Mucosa of descending colon (tissue), 3 donors: ENCODE data around the gene CYB5R2. TPM values are rescaled to one million over a fixed set of nuclear protein-coding genes. Genes with fewer than 3 reads are reported as not detected.

Experiments used
- ATAC-seq: fragments of 200-7000 bp; cut with Tn5 transposase; one replicate; pipeline ENCODE4 v1.9.1; 2020; ENCODE audit warnings: mild to moderate bottlenecking, moderate library complexity
- DNase-seq, 3 donors: peaks; one replicate each; pipeline ENCODE4 v3.0.0-alpha.2; 2020
- H3K36me3 ChIP-seq: fragments of 200-600 bp; one replicate; pipeline ENCODE4 v1.8.0; 2021; ENCODE audit warnings: low read depth, mild to moderate bottlenecking
- H3K4me1 ChIP-seq: fragments of 200-600 bp; one replicate; pipeline ENCODE4 v1.8.0; 2021; ENCODE audit warnings: low read depth, mild to moderate bottlenecking
- H3K4me3 ChIP-seq: fragments of 200-600 bp; one replicate; pipeline ENCODE4 v1.8.0; 2021; ENCODE audit warnings: mild to moderate bottlenecking
- H3K9me3 ChIP-seq: fragments of 200-600 bp; one replicate; pipeline ENCODE4 v1.8.0; 2021; ENCODE audit warnings: mild to moderate bottlenecking
- intact Hi-C, 2 donors: fragments of 100-400 bp; cut with DNase I in 1 of 2; cut with micrococcal nuclease in 1 of 2; formaldehyde crosslinking; loops; one replicate each; pipeline versions ENCODE4 v1.11.0 to v1.11.1; 2022; cut with DNase I, micrococcal nuclease
- total RNA-seq, 3 donors: library from RNA; stranded (reverse); fragmentation: NEBNext Ultra II Directional in 2 of 3; extraction: Animal tissue kit (Norgen Biotek cat#: 25700) in 2 of 3; gene quantifications; one replicate each; pipeline versions ENCODE4 v1.2.1 to v1.2.4, GENCODE V29; 2021 to 2023
- TF ChIP-seq, protein P1 (sequence below): fragments of 200-600 bp; IDR thresholded peaks from one replicate; pipeline ENCODE4 v1.8.0; 2022; ENCODE audit warnings: antibody characterized with exemption, mild to moderate bottlenecking
- donor health status: DM: no; HTN: no; CAD: no; lungs with moderate emphysema.
- donor health status: DM: no; HTN: no; CAD: no.
- donor health status: DM: no; HTN: yes; CAD: no.

Gene CYB5R2
- total RNA-seq, 3 donors from 2014 or later, result 2.3 to 7.0 (median 6.3) TPM

DNA sequence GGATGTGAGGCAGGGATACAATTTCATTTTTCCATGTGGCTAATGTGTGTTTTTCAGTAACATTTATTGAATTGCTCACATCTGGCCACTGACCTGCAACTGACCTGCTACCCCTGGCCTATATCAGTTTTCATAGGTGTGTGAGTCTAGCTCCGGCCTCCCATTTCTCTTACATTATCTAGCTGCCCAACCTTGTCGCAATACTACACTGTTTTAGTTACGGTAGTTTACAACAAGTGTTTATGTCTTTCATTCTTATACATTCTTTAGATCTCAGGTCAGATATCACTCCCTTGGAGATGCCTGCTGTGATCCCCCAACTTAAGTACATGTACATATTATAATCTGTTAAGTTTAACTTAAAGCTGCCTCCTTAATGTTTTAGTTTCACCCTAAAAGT lies 2.3 kb upstream of the CYB5R2 start:
- Histone ChIP-seq H3K4me3 (no peak overlapping the region), H3K9me3 (no peaks in the 10 kb centered on the region), H3K4me1 (peaks cover 5% of the 10 kb centered on the region), H3K36me3 (no peaks in the 10 kb centered on the region)
- intact Hi-C loops, result no loop called here
- DNase-seq (no peak), ATAC-seq (no peak)
- TF ChIP-seq, protein P1, sequence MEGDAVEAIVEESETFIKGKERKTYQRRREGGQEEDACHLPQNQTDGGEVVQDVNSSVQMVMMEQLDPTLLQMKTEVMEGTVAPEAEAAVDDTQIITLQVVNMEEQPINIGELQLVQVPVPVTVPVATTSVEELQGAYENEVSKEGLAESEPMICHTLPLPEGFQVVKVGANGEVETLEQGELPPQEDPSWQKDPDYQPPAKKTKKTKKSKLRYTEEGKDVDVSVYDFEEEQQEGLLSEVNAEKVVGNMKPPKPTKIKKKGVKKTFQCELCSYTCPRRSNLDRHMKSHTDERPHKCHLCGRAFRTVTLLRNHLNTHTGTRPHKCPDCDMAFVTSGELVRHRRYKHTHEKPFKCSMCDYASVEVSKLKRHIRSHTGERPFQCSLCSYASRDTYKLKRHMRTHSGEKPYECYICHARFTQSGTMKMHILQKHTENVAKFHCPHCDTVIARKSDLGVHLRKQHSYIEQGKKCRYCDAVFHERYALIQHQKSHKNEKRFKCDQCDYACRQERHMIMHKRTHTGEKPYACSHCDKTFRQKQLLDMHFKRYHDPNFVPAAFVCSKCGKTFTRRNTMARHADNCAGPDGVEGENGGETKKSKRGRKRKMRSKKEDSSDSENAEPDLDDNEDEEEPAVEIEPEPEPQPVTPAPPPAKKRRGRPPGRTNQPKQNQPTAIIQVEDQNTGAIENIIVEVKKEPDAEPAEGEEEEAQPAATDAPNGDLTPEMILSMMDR, result no peak

DNA sequence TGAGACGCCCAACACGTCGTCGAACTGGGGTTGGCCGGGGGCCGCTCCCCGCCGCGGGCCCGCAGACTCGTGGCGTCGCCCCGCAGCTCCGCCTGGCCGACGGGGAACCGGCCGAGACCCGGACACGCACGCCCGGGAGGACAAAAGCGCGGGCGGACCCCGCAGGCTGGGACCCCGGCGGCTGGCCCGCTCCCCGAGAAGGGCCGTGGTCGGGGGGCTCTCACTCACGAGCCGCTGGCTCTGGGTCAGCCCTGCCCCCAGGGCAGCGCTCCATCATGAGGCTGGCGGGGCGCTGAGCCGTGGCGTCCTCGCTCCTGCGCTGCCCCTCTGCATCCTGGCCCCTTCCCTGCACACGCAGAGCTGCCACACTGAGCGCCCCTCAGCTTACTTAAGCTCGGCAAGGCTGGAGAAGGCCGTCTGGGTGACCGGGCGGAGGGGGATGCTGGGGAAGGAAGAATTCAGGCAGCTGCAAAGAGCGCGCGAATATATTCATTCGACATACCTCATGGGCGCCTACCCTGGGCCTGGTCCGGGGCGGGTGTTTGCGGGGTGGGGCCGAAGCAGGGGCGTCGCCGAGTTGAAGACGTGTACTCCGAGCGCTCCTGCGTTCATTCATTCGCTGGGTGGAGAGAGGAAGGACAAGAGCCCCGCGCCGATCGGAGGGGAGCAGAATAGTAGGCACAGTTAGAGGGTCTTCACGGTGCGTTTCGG lies 579 bp upstream of the CYB5R2 start:
- H3K4me3 ChIP-seq, result peak overlapping the region; percentile 21
- intact Hi-C loops, result no loop called here
- H3K4me1 ChIP-seq, result peaks cover 5% of the 10 kb centered on the region
- no peaks in the 10 kb centered on the region for H3K36me3 ChIP-seq
- DNase-seq, result peak; percentile 77 to 83 (median 77)
- TF ChIP-seq, protein P1, result no peak
- H3K9me3 ChIP-seq, result no peaks in the 10 kb centered on the region
- ATAC-seq, result peak; percentile 86

DNA sequence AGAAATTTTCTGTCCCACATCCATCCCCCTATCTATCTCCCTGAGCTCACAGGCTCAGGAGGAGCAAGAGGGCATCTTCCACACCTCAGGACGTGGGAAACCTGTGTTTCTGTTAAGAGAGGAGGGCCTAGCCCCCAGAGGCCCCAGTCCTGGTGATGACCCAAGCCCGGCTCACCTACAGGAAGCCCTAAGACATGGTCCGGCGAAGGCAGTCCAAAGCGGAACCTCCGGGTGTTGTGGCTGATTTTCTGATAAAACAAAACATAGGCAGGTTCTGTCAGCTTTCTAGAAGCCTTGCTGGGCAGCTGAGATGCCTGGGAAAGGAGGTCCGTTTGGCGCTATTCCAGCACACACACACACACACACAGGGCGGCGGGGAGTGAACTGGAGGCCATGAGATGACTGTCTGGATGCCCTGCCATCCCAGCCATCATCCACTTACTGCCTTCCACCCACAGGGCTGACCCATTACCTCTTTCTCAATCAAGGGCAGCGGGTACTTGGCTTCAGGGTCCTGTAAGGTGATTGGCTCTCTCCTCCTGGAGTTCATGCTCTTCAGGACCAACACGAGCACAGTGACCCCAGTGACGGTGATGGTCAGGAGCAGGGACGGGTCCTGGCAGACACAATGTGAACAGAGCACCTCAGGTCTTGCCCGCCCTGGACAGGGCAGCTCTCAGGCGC lies 882 bp downstream of the CYB5R2 start:
- H3K4me3 ChIP-seq, result no peak overlapping the region
- DNase-seq (no peak), ATAC-seq (no peak)
- no peaks in the 10 kb centered on the region for H3K9me3 ChIP-seq
- H3K4me1 ChIP-seq, result peaks cover 5% of the 10 kb centered on the region
- TF ChIP-seq, protein P1, result no peak
- intact Hi-C loops, result no loop called here
- no peaks in the 10 kb centered on the region for H3K36me3 ChIP-seq

DNA sequence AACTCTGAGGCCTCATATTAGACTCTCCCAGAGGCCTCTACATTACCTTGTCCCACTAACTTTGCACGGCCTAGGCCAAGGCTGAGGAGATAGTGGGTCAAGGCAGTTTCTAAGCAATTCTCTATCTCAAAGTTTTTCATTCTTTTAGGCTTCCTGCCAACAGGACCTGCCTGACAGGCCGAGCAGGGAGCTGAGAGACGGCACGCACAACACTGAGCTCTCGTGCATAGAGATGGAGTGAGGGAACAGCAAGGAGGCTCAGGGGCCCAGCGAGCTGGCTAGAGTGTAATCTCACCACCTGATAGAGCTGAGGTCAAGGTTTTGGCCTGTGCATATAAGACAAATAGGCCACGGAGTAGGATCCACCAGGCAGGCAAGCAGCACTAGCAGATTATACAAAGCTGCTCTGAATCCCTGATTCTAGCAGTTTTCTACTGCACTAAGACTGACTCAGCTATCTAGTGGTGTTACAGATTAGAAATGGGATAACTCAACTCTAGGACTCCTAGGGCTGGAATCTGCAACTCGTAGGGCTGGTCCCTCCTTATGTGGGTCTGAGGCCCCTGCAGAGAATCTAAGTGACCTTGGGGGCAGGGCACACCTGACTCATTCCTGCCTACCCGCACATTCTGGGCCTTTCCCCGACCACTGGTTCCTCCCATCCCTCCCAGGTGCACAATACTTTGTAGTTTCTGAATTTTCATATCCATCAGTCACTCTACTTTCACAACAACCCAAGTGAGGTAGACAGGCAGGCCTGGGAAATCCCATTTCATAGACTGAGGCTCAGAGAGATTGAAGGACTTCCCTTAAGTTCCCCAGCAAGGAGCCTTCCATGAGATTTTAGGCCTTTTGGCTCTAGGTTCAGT lies 1.7 kb downstream of the CYB5R2 start:
- H3K9me3 ChIP-seq, result no peaks in the 10 kb centered on the region
- H3K4me1 ChIP-seq, result peaks cover 5% of the 10 kb centered on the region
- no peaks in the 10 kb centered on the region for H3K36me3 ChIP-seq
- no peak for DNase-seq
- ATAC-seq, result no peak
- intact Hi-C loops, result no loop called here
- H3K4me3 ChIP-seq, result no peak overlapping the region
- TF ChIP-seq, protein P1, result no peak

DNA sequence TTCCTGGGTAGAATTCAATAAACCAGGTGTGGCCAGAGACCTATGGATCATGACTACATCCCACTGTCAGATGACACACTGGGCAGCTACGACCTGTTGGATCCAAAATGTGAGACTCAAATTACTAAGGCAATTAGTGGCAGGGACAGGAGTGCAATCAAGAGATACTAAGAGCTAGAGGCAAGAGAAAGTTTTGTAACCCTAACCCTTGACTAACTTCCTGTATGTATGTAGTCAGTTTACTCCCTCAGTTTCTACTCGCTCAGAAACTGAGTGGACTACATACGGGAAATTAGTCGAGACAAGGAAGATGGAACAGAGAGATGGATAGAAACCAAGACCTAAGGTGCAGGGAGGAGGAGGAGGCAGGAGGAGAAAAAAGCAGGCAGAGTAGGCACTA lies 2.7 kb downstream of the CYB5R2 start:
- H3K36me3 ChIP-seq, result no peaks in the 10 kb centered on the region
- no peaks in the 10 kb centered on the region for H3K9me3 ChIP-seq
- peaks cover 6% of the 10 kb centered on the region for H3K4me1 ChIP-seq
- TF ChIP-seq, protein P1, result no peak
- intact Hi-C loops, result no loop called here
- DNase-seq, result no peak
- no peak overlapping the region for H3K4me3 ChIP-seq
- ATAC-seq, result no peak
